Peyer's patch (tissue), 4 donors: ENCODE measurements around the gene BIRC6. TPM values are rescaled to one million over a fixed set of nuclear protein-coding genes. Genes with fewer than 3 reads are reported as not detected.

Experiments
- DNase-seq, 3 donors: peaks; one replicate each; pipeline ENCODE4 v3.0.0-alpha.2; 2017 to 2019
- H3K27ac ChIP-seq, 4 donors: fragments of 200-600 bp; sonication (generic); one replicate each; pipeline ENCODE4 v1.5.1; 2016 to 2019
- H3K27me3 ChIP-seq, 2 donors: fragments of 200-600 bp; sonication (generic); one replicate each; pipeline ENCODE4 v1.5.1; 2019
- H3K36me3 ChIP-seq, 3 donors: fragments of 200-600 bp; sonication (generic); one replicate each; pipeline ENCODE4 v1.5.1; 2016 to 2019
- H3K4me1 ChIP-seq, 4 donors: fragments of 200-600 bp; sonication (generic); one replicate each; pipeline ENCODE4 v1.5.1; 2016 to 2019
- H3K4me3 ChIP-seq, 4 donors: fragments of 200-600 bp; sonication (generic); 1 replicate in 3 of 4; 2 replicates in 1 of 4; pipeline ENCODE4 v1.5.1; 2016 to 2019; ENCODE audit warnings: mild to moderate bottlenecking in 1 of 4
- H3K9me3 ChIP-seq, 4 donors: fragments of 200-600 bp; sonication (generic); one replicate each; pipeline ENCODE4 v1.5.1; 2016 to 2019; ENCODE audit warnings: mild to moderate bottlenecking in 1 of 4
- POLR2A ChIP-seq, 2 donors: fragments of 450-650 bp; IDR thresholded peaks; one replicate each; pipeline ENCODE4 v1.5.1; 2017; ENCODE audit warnings: antibody characterized with exemption in 2 of 2, mild to moderate bottlenecking in 2 of 2, moderate library complexity in 2 of 2
- small RNA-seq, 2 donors: library from RNA; depleted of rRNA; stranded (forward); fragments of <200 nt; gene quantifications; one replicate each; pipeline ENCODE3, GENCODE V24; 2016
- total RNA-seq, 4 donors: library from RNA; depleted of rRNA; stranded (reverse); fragments of >200 nt; gene quantifications; one replicate each; pipeline ENCODE4 v1.1.0, GENCODE V29; 2016
- TF ChIP-seq, protein P1 (sequence below), 6 experiments: fragments of 450-650 bp in 4 of 6; fragments of 200-600 bp in 2 of 6; sonication (generic) in 1 of 6; IDR thresholded peaks; one replicate each; pipeline ENCODE4 v1.5.1; 2017 to 2019; ENCODE audit warnings: antibody characterized with exemption in 6 of 6, mild to moderate bottlenecking in 3 of 6, moderate library complexity in 1 of 6

The BIRC6 gene
- total RNA-seq, 4 donors from 2014 or later: 133 to 237 (median 214) TPM

DNA sequence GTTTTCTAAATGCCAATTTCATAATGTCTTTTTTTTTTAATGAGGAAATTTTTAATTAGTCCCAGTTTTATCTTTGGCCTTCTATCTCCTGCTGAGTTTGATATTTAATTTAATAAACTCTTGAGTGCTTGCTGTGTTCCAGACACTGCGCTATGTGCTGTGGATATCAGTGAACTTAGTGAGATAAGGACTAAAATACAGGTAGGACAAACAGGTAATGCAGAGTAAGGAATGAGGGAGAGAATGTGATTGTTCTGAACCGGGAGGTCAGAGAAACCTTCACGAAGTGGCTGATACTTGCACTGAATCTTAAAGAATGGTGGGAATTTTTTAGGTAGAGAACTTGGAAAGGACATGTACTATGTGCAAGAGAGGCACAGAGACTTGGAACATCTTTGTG is 299.2 kb downstream of the BIRC6 start:
- H3K4me3 ChIP-seq: no peak overlapping the region
- DNase-seq: no peak
- no peak overlapping the region for H3K27ac ChIP-seq
- no peaks in the 10 kb centered on the region for H3K4me1 ChIP-seq
- no peaks in the 10 kb centered on the region for H3K27me3 ChIP-seq
- H3K9me3 ChIP-seq: no peaks in the 10 kb centered on the region
- H3K36me3 ChIP-seq: no peaks in the 10 kb centered on the region
- TF ChIP-seq, protein P1, sequence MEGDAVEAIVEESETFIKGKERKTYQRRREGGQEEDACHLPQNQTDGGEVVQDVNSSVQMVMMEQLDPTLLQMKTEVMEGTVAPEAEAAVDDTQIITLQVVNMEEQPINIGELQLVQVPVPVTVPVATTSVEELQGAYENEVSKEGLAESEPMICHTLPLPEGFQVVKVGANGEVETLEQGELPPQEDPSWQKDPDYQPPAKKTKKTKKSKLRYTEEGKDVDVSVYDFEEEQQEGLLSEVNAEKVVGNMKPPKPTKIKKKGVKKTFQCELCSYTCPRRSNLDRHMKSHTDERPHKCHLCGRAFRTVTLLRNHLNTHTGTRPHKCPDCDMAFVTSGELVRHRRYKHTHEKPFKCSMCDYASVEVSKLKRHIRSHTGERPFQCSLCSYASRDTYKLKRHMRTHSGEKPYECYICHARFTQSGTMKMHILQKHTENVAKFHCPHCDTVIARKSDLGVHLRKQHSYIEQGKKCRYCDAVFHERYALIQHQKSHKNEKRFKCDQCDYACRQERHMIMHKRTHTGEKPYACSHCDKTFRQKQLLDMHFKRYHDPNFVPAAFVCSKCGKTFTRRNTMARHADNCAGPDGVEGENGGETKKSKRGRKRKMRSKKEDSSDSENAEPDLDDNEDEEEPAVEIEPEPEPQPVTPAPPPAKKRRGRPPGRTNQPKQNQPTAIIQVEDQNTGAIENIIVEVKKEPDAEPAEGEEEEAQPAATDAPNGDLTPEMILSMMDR (IDR thresholded peaks at IDR 0.05): no peak
- no peak for TF ChIP-seq POLR2A (IDR thresholded peaks at IDR 0.05)

DNA sequence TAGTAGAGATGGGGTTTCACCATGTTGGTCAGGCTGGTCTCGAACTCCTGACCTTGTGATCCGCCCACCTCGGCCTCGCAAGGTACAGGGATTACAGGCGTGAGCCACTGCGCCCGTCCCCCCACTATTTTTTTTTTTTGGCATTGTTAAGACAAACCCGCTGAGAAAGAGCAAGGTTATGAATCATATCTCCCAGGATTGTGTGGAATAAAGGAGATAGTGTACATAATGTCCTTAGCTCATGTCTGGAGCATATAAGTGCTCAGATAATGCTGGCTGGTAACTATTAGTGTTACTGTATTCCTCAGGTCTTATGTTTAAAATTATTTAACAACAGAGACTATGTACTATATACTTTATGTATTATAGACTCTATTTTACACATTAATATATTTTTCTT is 307.0 kb downstream of the BIRC6 start:
- Histone ChIP-seq H3K9me3 (no peaks in the 10 kb centered on the region), H3K4me1 (no peaks in the 10 kb centered on the region), H3K27me3 (no peaks in the 10 kb centered on the region), H3K4me3 (no peak overlapping the region), H3K27ac (no peak overlapping the region), H3K36me3 (peaks cover 0 to 4% (median 0%) of the 10 kb centered on the region in 3 donors)
- TF ChIP-seq, protein P1 (IDR thresholded peaks at IDR 0.05): no peak
- TF ChIP-seq POLR2A (IDR thresholded peaks at IDR 0.05): no peak
- DNase-seq: no peak

DNA sequence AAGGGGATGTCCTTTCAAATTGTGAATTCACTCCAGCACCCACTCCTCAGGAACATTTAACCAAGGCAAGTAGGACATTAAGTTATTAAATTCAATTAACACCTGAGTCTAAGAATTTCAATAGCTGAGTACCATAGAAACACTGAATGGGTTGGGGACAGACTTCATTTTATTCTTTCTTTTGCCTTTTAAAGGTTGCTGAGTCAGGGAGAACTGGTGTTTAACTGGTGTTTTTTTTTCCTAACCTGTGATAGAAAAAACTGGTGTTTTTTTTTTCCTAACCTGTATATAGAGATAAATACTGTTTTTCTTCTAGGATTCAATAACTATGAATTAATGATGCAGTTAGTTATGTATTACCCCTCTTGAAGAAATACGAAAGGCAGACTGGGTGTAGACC is 309.9 kb downstream of the BIRC6 start:
- Histone ChIP-seq H3K27me3 (no peaks in the 10 kb centered on the region), H3K9me3 (no peaks in the 10 kb centered on the region), H3K36me3 (peaks cover 0 to 4% (median 0%) of the 10 kb centered on the region in 3 donors), H3K4me1 (no peaks in the 10 kb centered on the region), H3K4me3 (no peak overlapping the region), H3K27ac (no peak overlapping the region)
- DNase-seq: no peak
- TF ChIP-seq, protein P1 (IDR thresholded peaks at IDR 0.05): no peak
- no peak for TF ChIP-seq POLR2A (IDR thresholded peaks at IDR 0.05)

DNA sequence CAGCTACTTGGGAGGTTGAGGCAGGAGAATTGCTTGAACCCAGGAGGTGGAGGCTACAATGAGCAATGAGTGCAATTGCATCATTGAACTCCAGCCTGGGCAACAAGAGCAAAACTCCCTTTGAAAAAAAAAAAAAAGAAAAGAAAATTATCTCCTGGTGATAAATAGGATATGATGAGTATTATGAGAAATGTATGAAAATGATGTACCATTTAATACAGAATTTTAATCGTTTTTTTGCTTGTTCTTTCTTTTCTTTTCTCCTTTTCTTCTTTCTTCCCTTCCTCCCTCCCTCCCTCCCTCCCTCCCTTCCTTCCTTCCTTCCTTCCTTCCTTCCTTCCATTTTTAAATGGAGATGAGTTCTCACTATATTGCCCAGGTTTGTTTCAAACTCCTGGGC is 311.4 kb downstream of the BIRC6 start:
- Histone ChIP-seq H3K27me3 (no peaks in the 10 kb centered on the region), H3K4me3 (no peak overlapping the region), H3K9me3 (no peaks in the 10 kb centered on the region), H3K4me1 (no peaks in the 10 kb centered on the region), H3K36me3 (peaks cover 0 to 15% (median 0%) of the 10 kb centered on the region in 3 donors), H3K27ac (no peak overlapping the region)
- no peak for TF ChIP-seq POLR2A (IDR thresholded peaks at IDR 0.05)
- TF ChIP-seq, protein P1 (IDR thresholded peaks at IDR 0.05): no peak
- DNase-seq: no peak

Small RNA genes lying within 50 kb of the gene (small RNA-seq; reads per million reads assigned to genes)
- gene MIR4765 (0 reads per million in 2 donors), gene MIR558 (0 reads per million in 2 donors)

Other genes starting within 250 kb of the BIRC6 start
- 10 to 100 TPM in 3 of 4 donors, 1 to 10 TPM in 1; 8.9 to 22.9 (median 13.5) TPM for gene SLC30A6, start 191.2 kb upstream of the BIRC6 start, total RNA-seq
- 1 to 10 TPM in 1 of 4 donors, under 1 TPM in 2, not detected in 1; 0.27 to 6.6 (median 0.35) TPM for gene NLRC4, start 92.1 kb upstream of the BIRC6 start, total RNA-seq
- 10 to 100 TPM; 12.4 to 19.6 (median 15.4) TPM for gene YIPF4, start 79.1 kb upstream of the BIRC6 start, total RNA-seq